T-helper 2 cell treated with Interferon-gamma antibody and Interleukin-4, amounts not matched to agents 5 μg/mL and 100 μg/mL, for 36 hours (primary cell): Measurements from ENCODE around the gene PRAMEF1.
"Not testable (repeated sequence)": the region's sequence is repeated elsewhere in the genome, so short reads cannot be mapped to it uniquely, and the experiment has no call there.

ENCODE experiments used
- DNase-seq: peaks from one replicate; pipeline ENCODE4 v3.0.0; 2021; ENCODE audit warnings: low spot score
- H3K27ac Mint-ChIP-seq: one replicate; pipeline ENCODE4 v1.8.0; 2021; ENCODE audit warnings: mild to moderate bottlenecking, mixed read lengths
- H3K27me3 Mint-ChIP-seq: one replicate; pipeline ENCODE4 v1.8.0; 2021; ENCODE audit warnings: low read depth, mixed read lengths
- H3K36me3 Mint-ChIP-seq: one replicate; pipeline ENCODE4 v1.8.0; 2021; ENCODE audit warnings: low read depth, mixed read lengths
- H3K4me1 Mint-ChIP-seq: one replicate; pipeline ENCODE4 v1.8.0; 2021; ENCODE audit warnings: low read depth, mixed read lengths
- H3K4me3 Mint-ChIP-seq: one replicate; pipeline ENCODE4 v1.8.0; 2022; ENCODE audit warnings: mild to moderate bottlenecking, moderate library complexity, mixed read lengths
- H3K9me3 Mint-ChIP-seq: one replicate; pipeline ENCODE4 v1.8.0; 2021; ENCODE audit warnings: mixed read lengths

Gene PRAMEF1

GRCh38 chr1:12764016-12764415, 27.2 kb upstream of the PRAMEF1 start:
- Mint-ChIP-seq H3K4me1 (no peaks in the 10 kb centered on the region), H3K27ac (no peak overlapping the region), H3K9me3 (no peaks in the 10 kb centered on the region), H3K4me3 (no peak overlapping the region), H3K27me3 (peaks cover 7% of the 10 kb centered on the region), H3K36me3 (no peaks in the 10 kb centered on the region)
- no peak for DNase-seq

GRCh38 chr1:12769031-12769430, 22.2 kb upstream of the PRAMEF1 start:
- H3K27me3 Mint-ChIP-seq: peaks cover 7% of the 10 kb centered on the region

GRCh38 chr1:12769976-12770505, 21.2 kb upstream of the PRAMEF1 start:
- H3K27me3 Mint-ChIP-seq: peaks cover 7% of the 10 kb centered on the region
- no peak overlapping the region for H3K4me3 Mint-ChIP-seq
- no peak overlapping the region for H3K27ac Mint-ChIP-seq
- H3K9me3 Mint-ChIP-seq: no peaks in the 10 kb centered on the region
- no peaks in the 10 kb centered on the region for H3K36me3 Mint-ChIP-seq
- DNase-seq: no peak
- H3K4me1 Mint-ChIP-seq: no peaks in the 10 kb centered on the region

More at GRCh38 chr1:12769031-12769430, 22.2 kb upstream of the PRAMEF1 start:
- Mint-ChIP-seq H3K9me3 (no peaks in the 10 kb centered on the region), H3K4me1 (no peaks in the 10 kb centered on the region), H3K4me3 (no peak overlapping the region), H3K36me3 (no peaks in the 10 kb centered on the region), H3K27ac (no peak overlapping the region)
- DNase-seq: no peak

GRCh38 chr1:12770620-12771019, 20.6 kb upstream of the PRAMEF1 start:
- no peak overlapping the region for H3K4me3 Mint-ChIP-seq
- no peak for DNase-seq
- peaks cover 7% of the 10 kb centered on the region for H3K27me3 Mint-ChIP-seq
- H3K4me1 Mint-ChIP-seq: no peaks in the 10 kb centered on the region
- H3K9me3 Mint-ChIP-seq: no peaks in the 10 kb centered on the region
- no peak overlapping the region for H3K27ac Mint-ChIP-seq
- no peaks in the 10 kb centered on the region for H3K36me3 Mint-ChIP-seq

- DNase-seq: no peak
- Mint-ChIP-seq H3K9me3 (no peaks in the 10 kb centered on the region), H3K4me3 (no peak overlapping the region), H3K36me3 (no peaks in the 10 kb centered on the region), H3K27me3 (peaks cover 7% of the 10 kb centered on the region), H3K27ac (no peak overlapping the region), H3K4me1 (no peaks in the 10 kb centered on the region)
Measured at GRCh38 chr1:12771186-12771585, 20.0 kb upstream of the PRAMEF1 start.

GRCh38 chr1:12772520-12772919, 18.7 kb upstream of the PRAMEF1 start:
- Mint-ChIP-seq H3K36me3 (no peaks in the 10 kb centered on the region), H3K27me3 (peaks cover 3% of the 10 kb centered on the region), H3K4me1 (no peaks in the 10 kb centered on the region), H3K4me3 (no peak overlapping the region), H3K9me3 (no peaks in the 10 kb centered on the region), H3K27ac (no peak overlapping the region)
- no peak for DNase-seq

GRCh38 chr1:12773438-12773837, 17.8 kb upstream of the PRAMEF1 start, which contains the start of gene PRAMEF12:
PRAMEF12 (plus strand) TSS chr1:12773738; CDS start chr1:12774868, 1,130 bp downstream.
- no peaks in the 10 kb centered on the region for H3K9me3 Mint-ChIP-seq
- no peak for DNase-seq
- no peaks in the 10 kb centered on the region for H3K4me1 Mint-ChIP-seq
- H3K27ac Mint-ChIP-seq: no peak within 1 kb of the TSS
- no peak within 1 kb of the TSS for H3K4me3 Mint-ChIP-seq
- H3K36me3 Mint-ChIP-seq: no peaks in the 10 kb centered on the region
- H3K27me3 Mint-ChIP-seq: no peaks in the 10 kb centered on the region

GRCh38 chr1:12774801-12775345, 16.3 kb upstream of the PRAMEF1 start:
- H3K36me3 Mint-ChIP-seq: no peaks in the 10 kb centered on the region
- H3K9me3 Mint-ChIP-seq: no peaks in the 10 kb centered on the region
- no peaks in the 10 kb centered on the region for H3K4me1 Mint-ChIP-seq
- H3K27ac Mint-ChIP-seq: no peak overlapping the region
- no peak overlapping the region for H3K4me3 Mint-ChIP-seq
- no peaks in the 10 kb centered on the region for H3K27me3 Mint-ChIP-seq
- DNase-seq: no peak

GRCh38 chr1:12775443-12775842, 15.8 kb upstream of the PRAMEF1 start:
- no peaks in the 10 kb centered on the region for H3K4me1 Mint-ChIP-seq
- no peaks in the 10 kb centered on the region for H3K36me3 Mint-ChIP-seq
- H3K4me3 Mint-ChIP-seq: no peak overlapping the region
- H3K27me3 Mint-ChIP-seq: no peaks in the 10 kb centered on the region
- H3K27ac Mint-ChIP-seq: no peak overlapping the region
- H3K9me3 Mint-ChIP-seq: no peaks in the 10 kb centered on the region
- DNase-seq: no peak

- no peaks in the 10 kb centered on the region for H3K27me3 Mint-ChIP-seq
Measured at GRCh38 chr1:12776801-12777557, 14.2 kb upstream of the PRAMEF1 start.

GRCh38 chr1:12778061-12778460, 13.1 kb upstream of the PRAMEF1 start:
- H3K27me3 Mint-ChIP-seq: no peaks in the 10 kb centered on the region
- no peak overlapping the region for H3K4me3 Mint-ChIP-seq
- H3K27ac Mint-ChIP-seq: no peak overlapping the region
- no peak for DNase-seq
- H3K36me3 Mint-ChIP-seq: no peaks in the 10 kb centered on the region
- H3K9me3 Mint-ChIP-seq: no peaks in the 10 kb centered on the region
- H3K4me1 Mint-ChIP-seq: no peaks in the 10 kb centered on the region

More at GRCh38 chr1:12776801-12777557, 14.2 kb upstream of the PRAMEF1 start:
- Mint-ChIP-seq H3K9me3 (no peaks in the 10 kb centered on the region), H3K36me3 (no peaks in the 10 kb centered on the region), H3K27ac (no peak overlapping the region), H3K4me1 (no peaks in the 10 kb centered on the region), H3K4me3 (no peak overlapping the region)
- no peak for DNase-seq

GRCh38 chr1:12778907-12779306, 12.3 kb upstream of the PRAMEF1 start:
- H3K4me1 Mint-ChIP-seq: no peaks in the 10 kb centered on the region
- no peaks in the 10 kb centered on the region for H3K27me3 Mint-ChIP-seq
- peaks cover 7% of the 10 kb centered on the region for H3K9me3 Mint-ChIP-seq
- H3K27ac Mint-ChIP-seq: no peak overlapping the region
- no peak for DNase-seq
- no peak overlapping the region for H3K4me3 Mint-ChIP-seq
- H3K36me3 Mint-ChIP-seq: no peaks in the 10 kb centered on the region

- peaks cover 22% of the 10 kb centered on the region for H3K9me3 Mint-ChIP-seq
- H3K4me3 Mint-ChIP-seq, H3K4me1 Mint-ChIP-seq, DNase-seq, H3K36me3 Mint-ChIP-seq, H3K27ac Mint-ChIP-seq, H3K27me3 Mint-ChIP-seq: not testable (repeated sequence)
Measured at GRCh38 chr1:12781488-12781887, 9.7 kb upstream of the PRAMEF1 start.

GRCh38 chr1:12783783-12784182, 7.4 kb upstream of the PRAMEF1 start:
- not testable (repeated sequence) for H3K4me1 Mint-ChIP-seq, H3K27ac Mint-ChIP-seq, H3K36me3 Mint-ChIP-seq, DNase-seq, H3K4me3 Mint-ChIP-seq, H3K27me3 Mint-ChIP-seq
- peaks cover 22% of the 10 kb centered on the region for H3K9me3 Mint-ChIP-seq
